ENCODE measurements around the gene ELAVL3.

The ELAVL3 gene

GRCh38 chr19:11405846-11406643, 74.8 kb downstream of the ELAVL3 start:
- DNase-seq (ENCODE audit: low spot score): peak; percentile 54
- TF ChIP-seq CTCF (IDR thresholded peaks at IDR 0.05; ENCODE audit: extremely low read depth, missing control alignments): peak; percentile 31

GRCh38 chr19:11404588-11405222, 76.1 kb downstream of the ELAVL3 start:
- TF ChIP-seq CTCF (IDR thresholded peaks at IDR 0.05; ENCODE audit: extremely low read depth, missing control alignments): no peak
- peak; percentile 10 for DNase-seq (ENCODE audit: low spot score)

GRCh38 chr19:11401808-11402543, 78.9 kb downstream of the ELAVL3 start:
- peak; percentile 16 for DNase-seq (ENCODE audit: low spot score)
- TF ChIP-seq CTCF (IDR thresholded peaks at IDR 0.05; ENCODE audit: extremely low read depth, missing control alignments): no peak
